HG03060 (cell line): Measurements from ENCODE around the gene UPK1B.
A peak's percentile ranks its signal among the peaks of the same experiment; 100 is the strongest.
"Not testable (repeated sequence)": the region's sequence is repeated elsewhere in the genome, so short reads cannot be mapped to it uniquely, and the experiment has no call there.

ENCODE experiments used
- ATAC-seq: cut with Tn5 transposase; IDR thresholded peaks from one replicate; pipeline ENCODE4 v1.9.1; 2021; ENCODE audit warnings: low read depth, moderate number of reproducible peaks; ENCODE audit not compliant: unreplicated experiment

Gene UPK1B

GRCh38 chr3:119220970-119221667 is 47.7 kb downstream of the UPK1B start:
- no peak for ATAC-seq

GRCh38 chr3:119221779-119222320 is 48.5 kb downstream of the UPK1B start:
- ATAC-seq, result no peak

- ATAC-seq, result no peak
Observed at GRCh38 chr3:119222391-119222790, 49.0 kb downstream of the UPK1B start.

- ATAC-seq, result no peak
Observed at GRCh38 chr3:119223511-119223910, 50.1 kb downstream of the UPK1B start.

- ATAC-seq, result no peak
Observed at GRCh38 chr3:119225121-119225520, 51.7 kb downstream of the UPK1B start.

GRCh38 chr3:119227070-119227850 is 53.9 kb downstream of the UPK1B start:
- no peak for ATAC-seq

GRCh38 chr3:119228373-119229145 is 55.2 kb downstream of the UPK1B start:
- ATAC-seq, result no peak

- ATAC-seq, result no peak
Observed at GRCh38 chr3:119229190-119229589, 55.8 kb downstream of the UPK1B start.

GRCh38 chr3:119230071-119230470 is 56.7 kb downstream of the UPK1B start:
- no peak for ATAC-seq

- ATAC-seq, result no peak
Observed at GRCh38 chr3:119230745-119231144, 57.3 kb downstream of the UPK1B start.

- no peak for ATAC-seq
Observed at GRCh38 chr3:119234610-119235009, 61.2 kb downstream of the UPK1B start.

GRCh38 chr3:119235151-119235550 is 61.8 kb downstream of the UPK1B start:
- ATAC-seq, result no peak

GRCh38 chr3:119236756-119237155 is 63.4 kb downstream of the UPK1B start:
- ATAC-seq, result no peak

GRCh38 chr3:119237299-119237698 is 63.9 kb downstream of the UPK1B start:
- no peak for ATAC-seq

GRCh38 chr3:119238363-119238762 is 65.0 kb downstream of the UPK1B start:
- ATAC-seq, result no peak

- ATAC-seq, result no peak
Observed at GRCh38 chr3:119239206-119239820, 65.9 kb downstream of the UPK1B start.

GRCh38 chr3:119240101-119240590 is 66.7 kb downstream of the UPK1B start:
- no peak for ATAC-seq

GRCh38 chr3:119240591-119241434 is 67.4 kb downstream of the UPK1B start, which contains the start of gene B4GALT4:
B4GALT4 (minus strand) TSS chr3:119240878; CDS start chr3:119230099, 10,779 bp downstream.
- ATAC-seq, result peak; percentile 52

- not testable (repeated sequence) for ATAC-seq
Observed at GRCh38 chr3:119242387-119243057, 69.1 kb downstream of the UPK1B start.
